GM23338 (cell line): ENCODE measurements around the gene NTN1. TPM values are rescaled to one million over a fixed set of nuclear protein-coding genes. Genes with fewer than 3 reads are reported as not detected.

Experiments
- ATAC-seq: fragments of 200-7000 bp; cut with Tn5 transposase; 3 replicates; pipeline ENCODE4 v1.9.1; 2020
- DNase-seq: peaks from one replicate; pipeline ENCODE4 v3.0.0-alpha.2; 2015; ENCODE audit warnings: low spot score
- H2AFZ ChIP-seq: fragments of 200-600 bp; sonication (generic); 2 replicates; pipeline ENCODE4 v1.8.0; 2016; ENCODE audit warnings: antibody characterized with exemption, mild to moderate bottlenecking, moderate library complexity
- H3F3A ChIP-seq: fragments of 200-600 bp; sonication (generic); replicated peaks from 2 replicates; pipeline ENCODE4 v1.8.0; 2017; ENCODE audit warnings: antibody characterized with exemption, mixed run types, low read depth
- H3K27ac ChIP-seq: fragments of 200-600 bp; sonication (generic); 2 replicates; pipeline ENCODE4 v1.6.1; 2016; ENCODE audit warnings: low read depth
- H3K27me3 ChIP-seq: fragments of 200-600 bp; sonication (generic); 2 replicates; pipeline ENCODE4 v1.8.0; 2016; ENCODE audit warnings: mild to moderate bottlenecking, mixed run types, moderate library complexity; ENCODE audit not compliant: insufficient read depth
- H3K36me3 ChIP-seq: fragments of 200-600 bp; sonication (generic); 2 replicates; pipeline ENCODE4 v1.8.0; 2016; ENCODE audit warnings: mild to moderate bottlenecking; ENCODE audit not compliant: insufficient read depth
- H3K4me1 ChIP-seq: fragments of 200-600 bp; sonication (generic); 2 replicates; pipeline ENCODE4 v1.8.0; 2016; ENCODE audit warnings: mild to moderate bottlenecking, moderate library complexity; ENCODE audit not compliant: insufficient read depth
- H3K4me2 ChIP-seq: fragments of 200-600 bp; sonication (generic); 2 replicates; pipeline ENCODE4 v1.7.1; 2017; ENCODE audit warnings: mixed run types
- H3K4me3 ChIP-seq: fragments of 200-600 bp; sonication (generic); 2 replicates; pipeline ENCODE4 v1.6.1; 2016; ENCODE audit warnings: mixed run types
- H3K79me2 ChIP-seq: fragments of 200-600 bp; sonication (generic); replicated peaks from 2 replicates; pipeline ENCODE4 v1.8.0; 2017; ENCODE audit warnings: mild to moderate bottlenecking; ENCODE audit not compliant: insufficient read depth
- H3K9me2 ChIP-seq: fragments of 200-600 bp; sonication (generic); 2 replicates; pipeline ENCODE4 v1.8.0; 2017; ENCODE audit not compliant: insufficient read depth
- H4K20me1 ChIP-seq: fragments of 200-600 bp; sonication (generic); replicated peaks from 2 replicates; pipeline ENCODE4 v1.8.0; 2017; ENCODE audit warnings: mild to moderate bottlenecking; ENCODE audit not compliant: insufficient read depth
- H3K27ac Mint-ChIP-seq: 2 replicates; pipeline ENCODE4 v1.8.0; 2020; ENCODE audit warnings: inconsistent platforms, mild to moderate bottlenecking, moderate library complexity, mixed read lengths
- H3K27me3 Mint-ChIP-seq: 3 replicates; pipeline ENCODE4 v1.8.0; 2022; ENCODE audit warnings: low read depth, mild to moderate bottlenecking, moderate library complexity, mixed read lengths, inconsistent platforms; ENCODE audit not compliant: insufficient read depth, poor library complexity
- H3K36me3 Mint-ChIP-seq: 3 replicates; pipeline ENCODE4 v1.8.0; 2021; ENCODE audit warnings: low read depth, mild to moderate bottlenecking, inconsistent platforms, moderate library complexity, mixed read lengths
- H3K4me1 Mint-ChIP-seq: 3 replicates; pipeline ENCODE4 v1.8.0; 2020; ENCODE audit warnings: mild to moderate bottlenecking, inconsistent platforms, mixed read lengths
- H3K4me3 Mint-ChIP-seq: 3 replicates; pipeline ENCODE4 v1.8.0; 2021; ENCODE audit warnings: moderate library complexity, mild to moderate bottlenecking, inconsistent platforms, mixed read lengths
- H3K9me3 Mint-ChIP-seq: 3 replicates; pipeline ENCODE4 v1.8.0; 2020; ENCODE audit warnings: moderate library complexity, mild to moderate bottlenecking, inconsistent platforms, mixed read lengths
- JUNB ChIP-seq: IDR thresholded peaks from one replicate; pipeline ENCODE4 v1.6.1; 2016; ENCODE audit warnings: antibody characterized with exemption; ENCODE audit not compliant: unreplicated experiment
- NANOG ChIP-seq: IDR thresholded peaks from 2 replicates; pipeline ENCODE4 v1.6.1; 2016; ENCODE audit warnings: antibody characterized with exemption, borderline replicate concordance
- ZNF114 ChIP-seq: fragments of 250-450 bp; sonication (Bioruptor Pico); IDR thresholded peaks from 2 replicates; pipeline ENCODE4 v1.5.0; 2020; ENCODE audit warnings: mild to moderate bottlenecking, moderate library complexity
- ZNF331 ChIP-seq: fragments of 250-450 bp; sonication (Bioruptor Pico); IDR thresholded peaks from 2 replicates; pipeline ENCODE4 v1.5.0; 2020; ENCODE audit warnings: low read depth, mild to moderate bottlenecking, moderate library complexity
- polyA plus RNA-seq: library from polyadenylated mRNA; unstranded; fragments of >200 nt; fragmentation: Nextera tagmentation; extraction: Ambion mirVana; gene quantifications from 2 replicates; pipeline ENCODE4 v1.2.1, GENCODE V29; 2016
- total RNA-seq: library from RNA; depleted of rRNA; stranded (reverse); fragments of >200 nt; shearing (Covaris generic); gene quantifications from 2 replicates; pipeline ENCODE4 v1.2.3, GENCODE V29; 2014
- TF ChIP-seq, protein P1 (sequence below): fragments of 250-450 bp; sonication (Bioruptor Pico); IDR thresholded peaks from 2 replicates; pipeline ENCODE4 v1.5.0; 2020; ENCODE audit warnings: mild to moderate bottlenecking, moderate library complexity
- TF ChIP-seq, protein P2 (sequence below): IDR thresholded peaks from 2 replicates; pipeline ENCODE4 v1.6.1; 2016; ENCODE audit warnings: antibody characterized with exemption

Gene NTN1
- total and polyA plus RNA-seq, 2 experiments from 2014 or later, result 0.57 to 2.6 TPM

DNA sequence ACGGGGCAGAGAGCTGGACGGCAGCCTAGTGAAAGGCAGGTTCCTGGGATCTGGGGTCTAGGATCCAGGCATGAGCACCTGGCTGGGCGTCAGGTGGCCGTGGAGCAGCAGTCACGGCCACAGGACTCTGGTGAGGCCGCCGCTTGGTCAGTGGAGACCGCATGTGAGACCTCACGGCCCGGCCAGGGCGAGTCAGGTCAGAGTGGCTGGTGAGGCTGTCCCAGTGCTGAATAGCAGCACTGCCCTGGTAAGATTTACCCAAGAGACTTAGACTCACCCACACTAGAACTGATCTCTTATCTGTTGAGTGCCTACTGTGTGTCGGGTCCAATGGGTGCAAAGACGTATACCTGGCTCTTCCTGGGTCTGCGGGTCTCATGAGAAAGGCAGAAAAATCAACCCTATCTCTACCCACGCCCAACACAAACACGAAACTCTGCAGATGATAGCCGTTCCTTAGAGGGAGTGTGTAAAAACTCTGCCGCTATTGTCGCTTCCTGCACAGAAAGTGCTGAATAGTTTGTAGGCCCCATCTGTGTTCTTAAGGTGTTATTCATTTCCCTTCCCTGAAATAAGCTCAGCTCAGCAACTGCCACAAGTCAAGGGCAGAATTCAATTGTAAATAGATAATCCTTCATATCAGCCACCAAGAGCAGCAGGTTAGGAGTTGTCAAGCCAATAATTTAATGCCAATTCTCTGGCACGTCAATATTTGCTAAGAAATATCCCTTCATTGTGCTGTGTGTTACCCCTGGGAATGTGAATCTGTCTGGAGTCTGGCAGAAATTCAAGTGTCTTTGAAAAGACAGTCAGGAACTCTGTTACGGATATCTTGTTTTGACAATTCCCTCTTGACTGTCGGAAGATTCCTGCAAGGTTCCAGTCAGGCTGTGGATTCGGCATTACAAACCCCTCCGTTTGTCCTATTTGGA, 240.0 kb downstream of the NTN1 start (continued):
- TF ChIP-seq, protein P1, sequence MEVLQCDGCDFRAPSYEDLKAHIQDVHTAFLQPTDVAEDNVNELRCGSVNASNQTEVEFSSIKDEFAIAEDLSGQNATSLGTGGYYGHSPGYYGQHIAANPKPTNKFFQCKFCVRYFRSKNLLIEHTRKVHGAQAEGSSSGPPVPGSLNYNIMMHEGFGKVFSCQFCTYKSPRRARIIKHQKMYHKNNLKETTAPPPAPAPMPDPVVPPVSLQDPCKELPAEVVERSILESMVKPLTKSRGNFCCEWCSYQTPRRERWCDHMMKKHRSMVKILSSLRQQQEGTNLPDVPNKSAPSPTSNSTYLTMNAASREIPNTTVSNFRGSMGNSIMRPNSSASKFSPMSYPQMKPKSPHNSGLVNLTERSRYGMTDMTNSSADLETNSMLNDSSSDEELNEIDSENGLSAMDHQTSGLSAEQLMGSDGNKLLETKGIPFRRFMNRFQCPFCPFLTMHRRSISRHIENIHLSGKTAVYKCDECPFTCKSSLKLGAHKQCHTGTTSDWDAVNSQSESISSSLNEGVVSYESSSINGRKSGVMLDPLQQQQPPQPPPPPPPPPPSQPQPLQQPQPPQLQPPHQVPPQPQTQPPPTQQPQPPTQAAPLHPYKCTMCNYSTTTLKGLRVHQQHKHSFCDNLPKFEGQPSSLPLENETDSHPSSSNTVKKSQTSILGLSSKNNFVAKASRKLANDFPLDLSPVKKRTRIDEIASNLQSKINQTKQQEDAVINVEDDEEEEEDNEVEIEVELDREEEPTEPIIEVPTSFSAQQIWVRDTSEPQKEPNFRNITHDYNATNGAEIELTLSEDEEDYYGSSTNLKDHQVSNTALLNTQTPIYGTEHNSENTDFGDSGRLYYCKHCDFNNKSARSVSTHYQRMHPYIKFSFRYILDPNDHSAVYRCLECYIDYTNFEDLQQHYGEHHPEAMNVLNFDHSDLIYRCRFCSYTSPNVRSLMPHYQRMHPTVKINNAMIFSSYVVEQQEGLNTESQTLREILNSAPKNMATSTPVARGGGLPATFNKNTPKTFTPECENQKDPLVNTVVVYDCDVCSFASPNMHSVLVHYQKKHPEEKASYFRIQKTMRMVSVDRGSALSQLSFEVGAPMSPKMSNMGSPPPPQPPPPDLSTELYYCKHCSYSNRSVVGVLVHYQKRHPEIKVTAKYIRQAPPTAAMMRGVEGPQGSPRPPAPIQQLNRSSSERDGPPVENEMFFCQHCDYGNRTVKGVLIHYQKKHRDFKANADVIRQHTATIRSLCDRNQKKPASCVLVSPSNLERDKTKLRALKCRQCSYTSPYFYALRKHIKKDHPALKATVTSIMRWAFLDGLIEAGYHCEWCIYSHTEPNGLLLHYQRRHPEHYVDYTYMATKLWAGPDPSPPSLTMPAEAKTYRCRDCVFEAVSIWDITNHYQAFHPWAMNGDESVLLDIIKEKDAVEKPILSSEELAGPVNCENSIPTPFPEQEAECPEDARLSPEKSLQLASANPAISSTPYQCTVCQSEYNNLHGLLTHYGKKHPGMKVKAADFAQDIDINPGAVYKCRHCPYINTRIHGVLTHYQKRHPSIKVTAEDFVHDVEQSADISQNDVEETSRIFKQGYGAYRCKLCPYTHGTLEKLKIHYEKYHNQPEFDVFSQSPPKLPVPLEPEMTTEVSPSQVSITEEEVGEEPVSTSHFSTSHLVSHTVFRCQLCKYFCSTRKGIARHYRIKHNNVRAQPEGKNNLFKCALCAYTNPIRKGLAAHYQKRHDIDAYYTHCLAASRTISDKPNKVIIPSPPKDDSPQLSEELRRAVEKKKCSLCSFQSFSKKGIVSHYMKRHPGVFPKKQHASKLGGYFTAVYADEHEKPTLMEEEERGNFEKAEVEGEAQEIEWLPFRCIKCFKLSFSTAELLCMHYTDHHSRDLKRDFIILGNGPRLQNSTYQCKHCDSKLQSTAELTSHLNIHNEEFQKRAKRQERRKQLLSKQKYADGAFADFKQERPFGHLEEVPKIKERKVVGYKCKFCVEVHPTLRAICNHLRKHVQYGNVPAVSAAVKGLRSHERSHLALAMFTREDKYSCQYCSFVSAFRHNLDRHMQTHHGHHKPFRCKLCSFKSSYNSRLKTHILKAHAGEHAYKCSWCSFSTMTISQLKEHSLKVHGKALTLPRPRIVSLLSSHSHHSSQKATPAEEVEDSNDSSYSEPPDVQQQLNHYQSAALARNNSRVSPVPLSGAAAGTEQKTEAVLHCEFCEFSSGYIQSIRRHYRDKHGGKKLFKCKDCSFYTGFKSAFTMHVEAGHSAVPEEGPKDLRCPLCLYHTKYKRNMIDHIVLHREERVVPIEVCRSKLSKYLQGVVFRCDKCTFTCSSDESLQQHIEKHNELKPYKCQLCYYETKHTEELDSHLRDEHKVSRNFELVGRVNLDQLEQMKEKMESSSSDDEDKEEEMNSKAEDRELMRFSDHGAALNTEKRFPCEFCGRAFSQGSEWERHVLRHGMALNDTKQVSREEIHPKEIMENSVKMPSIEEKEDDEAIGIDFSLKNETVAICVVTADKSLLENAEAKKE (CRISPR knock-in tag), result no peak

DNA sequence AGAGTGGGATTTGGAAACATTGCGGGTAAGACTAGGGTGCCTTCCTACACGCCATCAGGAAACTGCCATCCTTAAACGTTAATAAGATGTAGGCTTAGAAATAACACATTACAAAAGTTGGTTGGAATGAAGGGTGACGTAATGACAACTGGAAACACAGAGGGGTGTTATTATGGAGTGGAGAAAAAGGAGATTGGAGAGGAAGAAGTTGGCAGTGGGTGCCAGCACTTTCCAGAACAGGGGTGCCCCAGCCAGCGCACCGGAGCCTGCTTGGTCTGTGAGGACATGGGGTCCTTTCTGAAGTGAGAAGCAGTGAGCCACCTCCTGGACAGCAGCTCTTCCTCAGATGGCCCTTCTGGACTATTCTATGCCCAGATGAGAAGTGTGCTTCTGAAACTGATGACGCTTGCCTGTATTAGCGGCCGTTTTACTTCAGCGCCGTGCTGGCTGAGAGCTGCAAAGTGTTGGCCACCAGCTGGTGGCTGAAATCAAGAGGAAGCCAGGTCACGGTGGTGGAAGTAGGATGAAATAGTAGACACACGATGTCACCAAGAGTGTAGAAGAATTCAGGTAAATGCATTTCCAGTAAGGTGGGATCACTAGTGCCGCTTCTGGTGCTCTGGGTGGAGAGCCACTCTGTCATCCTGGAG, 244.8 kb downstream of the NTN1 start:
- DNase-seq (no peak), ATAC-seq (no peak)
- no peaks in the 10 kb centered on the region for H3K79me2 ChIP-seq
- H4K20me1 ChIP-seq, result no peaks in the 10 kb centered on the region
- no peak overlapping the region for H3K4me2 ChIP-seq
- Mint-ChIP-seq H3K4me3 (no peak overlapping the region), H3K36me3 (no peaks in the 10 kb centered on the region), H3K4me1 (peaks cover 4% of the 10 kb centered on the region; the same call in 1 of the 3 replicates), H3K27me3 (peaks cover 3% of the 10 kb centered on the region), H3K9me3 (no peaks in the 10 kb centered on the region; the same call in 2 of the 3 replicates), H3K27ac (no peak overlapping the region)
- H3K27ac ChIP-seq, result no peak overlapping the region
- H3K36me3 ChIP-seq, result no peaks in the 10 kb centered on the region
- H3K4me1 ChIP-seq, result no peaks in the 10 kb centered on the region
- no peak for TF ChIP-seq JUNB
- no peak for TF ChIP-seq NANOG
- no peak for TF ChIP-seq ZNF114 (CRISPR knock-in tag)
- no peak for TF ChIP-seq ZNF331
- TF ChIP-seq, protein P2, sequence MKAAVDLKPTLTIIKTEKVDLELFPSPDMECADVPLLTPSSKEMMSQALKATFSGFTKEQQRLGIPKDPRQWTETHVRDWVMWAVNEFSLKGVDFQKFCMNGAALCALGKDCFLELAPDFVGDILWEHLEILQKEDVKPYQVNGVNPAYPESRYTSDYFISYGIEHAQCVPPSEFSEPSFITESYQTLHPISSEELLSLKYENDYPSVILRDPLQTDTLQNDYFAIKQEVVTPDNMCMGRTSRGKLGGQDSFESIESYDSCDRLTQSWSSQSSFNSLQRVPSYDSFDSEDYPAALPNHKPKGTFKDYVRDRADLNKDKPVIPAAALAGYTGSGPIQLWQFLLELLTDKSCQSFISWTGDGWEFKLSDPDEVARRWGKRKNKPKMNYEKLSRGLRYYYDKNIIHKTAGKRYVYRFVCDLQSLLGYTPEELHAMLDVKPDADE, result no peak
- H3K27me3 ChIP-seq, result no peaks in the 10 kb centered on the region
- H2AFZ ChIP-seq, result no peak overlapping the region
- H3K9me2 ChIP-seq, result no peaks in the 10 kb centered on the region; the same call in 1 of the 2 replicates
- H3F3A ChIP-seq, result no peaks in the 10 kb centered on the region
- no peak overlapping the region for H3K4me3 ChIP-seq
